ENCODE measurements around the gene AKR1D1.

Gene AKR1D1

GRCh38 chr7:138097064-138097741, 20.9 kb downstream of the AKR1D1 start:
- DNase-seq (ENCODE audit: extremely low read depth, low read depth) = no peak
- TF ChIP-seq CTCF (IDR thresholded peaks at IDR 0.05; ENCODE audit: low read depth, low read length) = no peak

- no peak for DNase-seq (ENCODE audit: extremely low read depth, low read depth)
- TF ChIP-seq CTCF (IDR thresholded peaks at IDR 0.05; ENCODE audit: low read depth, low read length) = no peak
Measured at GRCh38 chr7:138099813-138100212, 23.6 kb downstream of the AKR1D1 start.

GRCh38 chr7:138105221-138105620, 29.0 kb downstream of the AKR1D1 start:
- DNase-seq (ENCODE audit: extremely low read depth, low read depth) = no peak

GRCh38 chr7:138115047-138115446, 38.8 kb downstream of the AKR1D1 start:
- DNase-seq (ENCODE audit: extremely low read depth, low read depth) = no peak
- TF ChIP-seq CTCF (IDR thresholded peaks at IDR 0.05; ENCODE audit: low read depth, low read length) = no peak

More at GRCh38 chr7:138105221-138105620, 29.0 kb downstream of the AKR1D1 start:
- TF ChIP-seq CTCF (IDR thresholded peaks at IDR 0.05; ENCODE audit: low read depth, low read length) = no peak

GRCh38 chr7:138116141-138116540, 39.9 kb downstream of the AKR1D1 start:
- DNase-seq (ENCODE audit: extremely low read depth, low read depth) = no peak
- no peak for TF ChIP-seq CTCF (IDR thresholded peaks at IDR 0.05; ENCODE audit: low read depth, low read length)

- TF ChIP-seq CTCF (IDR thresholded peaks at IDR 0.05; ENCODE audit: low read depth, low read length) = no peak
- no peak for DNase-seq (ENCODE audit: extremely low read depth, low read depth)
Measured at GRCh38 chr7:138116892-138117291, 40.6 kb downstream of the AKR1D1 start.

- DNase-seq (ENCODE audit: extremely low read depth, low read depth) = no peak
- TF ChIP-seq CTCF (IDR thresholded peaks at IDR 0.05; ENCODE audit: low read depth, low read length) = no peak
Measured at GRCh38 chr7:138120140-138120827, 44.0 kb downstream of the AKR1D1 start.

Data from AG09319 (cell line).